HUES48 (cell line): ENCODE measurements around the gene DKK3.

ENCODE experiments used
- H3K27ac ChIP-seq: one replicate; pipeline ENCODE4 v1.7.0; 2013; ENCODE audit warnings: low read depth, low read length, inconsistent platforms
- H3K27me3 ChIP-seq: 2 replicates; pipeline ENCODE4 v1.6.1; 2013; ENCODE audit warnings: mild to moderate bottlenecking, low read length; ENCODE audit not compliant: control insufficient read depth, insufficient read depth
- H3K36me3 ChIP-seq: 2 replicates; pipeline ENCODE4 v1.6.1; 2013; ENCODE audit warnings: low read length; ENCODE audit not compliant: control insufficient read depth, insufficient read depth
- H3K4me1 ChIP-seq: 2 replicates; pipeline ENCODE4 v1.6.1; 2013; ENCODE audit warnings: mild to moderate bottlenecking, low read length; ENCODE audit not compliant: control insufficient read depth, insufficient read depth
- H3K4me3 ChIP-seq: 2 replicates; pipeline ENCODE4 v1.5.1; 2013; ENCODE audit warnings: mild to moderate bottlenecking, low read depth, low read length
- H3K9ac ChIP-seq: 2 replicates; pipeline ENCODE4 v1.6.1; 2013; ENCODE audit warnings: mild to moderate bottlenecking, low read depth, low read length, moderate library complexity
- H3K9me3 ChIP-seq: 2 replicates; pipeline ENCODE4 v1.6.1; 2013; ENCODE audit warnings: low read length; ENCODE audit not compliant: control insufficient read depth, insufficient read depth

DKK3 gene

GRCh38 chr11:11931461-11932055 lies 76.9 kb downstream of the DKK3 start:
- Histone ChIP-seq H3K27me3 (no peaks in the 10 kb centered on the region), H3K27ac (no peak overlapping the region), H3K4me1 (no peaks in the 10 kb centered on the region), H3K9me3 (no peaks in the 10 kb centered on the region), H3K36me3 (peaks cover 50% of the 10 kb centered on the region), H3K4me3 (no peak overlapping the region), H3K9ac (no peak overlapping the region)

- Histone ChIP-seq H3K9me3 (no peaks in the 10 kb centered on the region), H3K4me3 (no peak overlapping the region), H3K9ac (no peak overlapping the region), H3K4me1 (no peaks in the 10 kb centered on the region), H3K36me3 (peaks cover 35% of the 10 kb centered on the region), H3K27ac (no peak overlapping the region), H3K27me3 (no peaks in the 10 kb centered on the region)
Measured at GRCh38 chr11:11929920-11930319, 78.5 kb downstream of the DKK3 start.

- Histone ChIP-seq H3K9ac (no peak overlapping the region), H3K27me3 (no peaks in the 10 kb centered on the region), H3K9me3 (no peaks in the 10 kb centered on the region), H3K36me3 (peaks cover 28% of the 10 kb centered on the region), H3K4me3 (no peak overlapping the region), H3K27ac (no peak overlapping the region), H3K4me1 (peaks cover 11% of the 10 kb centered on the region)
Measured at GRCh38 chr11:11923828-11924227, 84.6 kb downstream of the DKK3 start.

GRCh38 chr11:11916981-11917399 lies 91.4 kb downstream of the DKK3 start:
- no peaks in the 10 kb centered on the region for H3K27me3 ChIP-seq
- H3K36me3 ChIP-seq, result peaks cover 11% of the 10 kb centered on the region
- H3K27ac ChIP-seq, result no peak overlapping the region
- peaks cover 8% of the 10 kb centered on the region for H3K4me1 ChIP-seq
- no peak overlapping the region for H3K4me3 ChIP-seq
- no peak overlapping the region for H3K9ac ChIP-seq
- no peaks in the 10 kb centered on the region for H3K9me3 ChIP-seq

GRCh38 chr11:11915625-11916024 lies 92.8 kb downstream of the DKK3 start:
- peaks cover 6% of the 10 kb centered on the region for H3K36me3 ChIP-seq
- no peaks in the 10 kb centered on the region for H3K27me3 ChIP-seq
- no peak overlapping the region for H3K9ac ChIP-seq
- H3K9me3 ChIP-seq, result no peaks in the 10 kb centered on the region
- peaks cover 8% of the 10 kb centered on the region for H3K4me1 ChIP-seq
- no peak overlapping the region for H3K4me3 ChIP-seq
- H3K27ac ChIP-seq, result no peak overlapping the region

DNA sequence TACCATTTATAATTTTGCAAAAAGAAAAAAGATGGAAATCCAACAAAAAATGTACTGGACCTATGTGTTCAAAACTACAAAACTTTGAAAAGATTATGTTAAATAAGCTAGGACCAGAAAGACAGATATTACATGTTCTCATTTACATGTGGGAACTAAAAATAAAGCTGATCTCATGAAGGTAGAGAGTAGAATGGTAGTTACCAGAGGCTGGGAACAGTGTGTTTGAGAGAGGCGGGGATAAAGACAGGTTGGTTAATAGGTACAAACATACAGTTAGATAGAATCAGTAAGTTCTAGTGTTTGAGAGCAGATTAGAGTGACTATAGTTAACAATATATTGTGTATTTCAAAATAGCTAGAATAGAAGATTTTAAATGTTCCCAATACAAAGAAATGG lies 95.0 kb downstream of the DKK3 start:
- Histone ChIP-seq H3K4me1 (peaks cover 8% of the 10 kb centered on the region), H3K9me3 (no peaks in the 10 kb centered on the region), H3K9ac (no peak overlapping the region), H3K4me3 (no peak overlapping the region), H3K27me3 (no peaks in the 10 kb centered on the region), H3K27ac (no peak overlapping the region), H3K36me3 (0 out of 2 replicates have a peak, but pooled peaks cover 7% of the 10 kb centered on the region)
